K562 (cell line): ENCODE results near the gene TMEM143. TPM values are rescaled to one million over a fixed set of nuclear protein-coding genes. Genes with fewer than 3 reads are reported as not detected.

Experiments used
- CAMTA2 ChIP-seq: fragments of 250-450 bp; sonication (Bioruptor Pico); conservative IDR thresholded peaks from 2 replicates; pipeline ENCODE4 v1.5.1; 2022
- CBX5 ChIP-seq: IDR thresholded peaks from 2 replicates; pipeline ENCODE4 v1.6.1; 2014; ENCODE audit warnings: low read depth, borderline replicate concordance
- CSDE1 ChIP-seq, 2 experiments: fragments of 450-650 bp; IDR thresholded peaks; 2 replicates each; pipeline ENCODE4 v1.6.1; 2016; ENCODE audit warnings: mild to moderate bottlenecking in 1 of 2
- ELF4 ChIP-seq: fragments of 450-650 bp; formaldehyde crosslinking; IDR thresholded peaks from 2 replicates; pipeline ENCODE4 v1.4.0; 2022; ENCODE audit warnings: missing genetic modification characterization
- FOXJ2 ChIP-seq: fragments of 200-800 bp; sonication (Bioruptor generic); IDR thresholded peaks from 2 replicates; pipeline ENCODE4 v1.6.1; 2016; ENCODE audit warnings: missing genetic modification characterization, missing compliant biosample characterization
- HCFC1 ChIP-seq: IDR thresholded peaks from 2 replicates; pipeline ENCODE4 v1.6.1; 2012; ENCODE audit warnings: low read depth, low read length, improper control_type of control experiment
- MED1 ChIP-seq: sonication (generic); formaldehyde crosslinking; IDR thresholded peaks from 2 replicates; pipeline ENCODE4 v1.8.1; 2023; ENCODE audit warnings: missing genetic modification reagents, borderline replicate concordance
- MYNN ChIP-seq, 2 experiments: sonication (generic); formaldehyde crosslinking in 1 of 2; IDR thresholded peaks; 2 replicates each; pipeline versions ENCODE4 v1.5.0 to v1.6.1; 2016 to 2020; ENCODE audit warnings: antibody characterized with exemption in 1 of 2, missing genetic modification reagents in 1 of 2
- NCOA2 ChIP-seq, 2 experiments: fragments of 450-650 bp; IDR thresholded peaks; 2 replicates each; pipeline ENCODE4 v1.6.1; 2018; ENCODE audit warnings: mild to moderate bottlenecking in 2 of 2, moderate library complexity in 1 of 2; ENCODE audit not compliant: partially characterized antibody in 2 of 2
- NFE2 ChIP-seq: IDR thresholded peaks from 2 replicates; pipeline ENCODE4 v1.6.1; 2014; ENCODE audit warnings: antibody characterized with exemption, low read depth
- NR1H2 ChIP-seq: sonication (generic); formaldehyde crosslinking; IDR thresholded peaks from 2 replicates; pipeline ENCODE4 v1.4.0; 2020; ENCODE audit warnings: mild to moderate bottlenecking, missing genetic modification reagents
- POLR2AphosphoS5 ChIP-seq: IDR thresholded peaks from 2 replicates; pipeline ENCODE4 v1.6.1; 2011; ENCODE audit warnings: mild to moderate bottlenecking, low read depth, low read length, moderate library complexity; ENCODE audit not compliant: control insufficient read depth, insufficient read depth
- POLR2G ChIP-seq: fragments of 200-400 bp; formaldehyde crosslinking; IDR thresholded peaks from 2 replicates; pipeline ENCODE4 v1.6.1; 2017; ENCODE audit warnings: low read depth, mild to moderate bottlenecking, antibody characterized with exemption, low read length, moderate library complexity
- PTBP1 ChIP-seq: fragments of 200-400 bp; formaldehyde crosslinking; IDR thresholded peaks from 2 replicates; pipeline ENCODE4 v1.6.1; 2017; ENCODE audit warnings: low read depth, low read length
- SRSF9 ChIP-seq: fragments of 200-400 bp; formaldehyde crosslinking; IDR thresholded peaks from 2 replicates; pipeline ENCODE4 v1.6.1; 2017; ENCODE audit warnings: low read depth, low read length, borderline replicate concordance
- TAF7 ChIP-seq: fragments of 450-650 bp; IDR thresholded peaks from 2 replicates; pipeline ENCODE4 v1.6.1; 2016; ENCODE audit warnings: missing genetic modification characterization, missing compliant biosample characterization
- THRAP3 ChIP-seq: fragments of 450-650 bp; IDR thresholded peaks from 2 replicates; pipeline ENCODE4 v1.6.1; 2016; ENCODE audit warnings: mild to moderate bottlenecking, inconsistent platforms, borderline replicate concordance
- YY1 ChIP-seq, 3 experiments: IDR thresholded peaks; 2 replicates each; pipeline ENCODE4 v1.6.1; 2011; ENCODE audit warnings: low read length in 2 of 3, mild to moderate bottlenecking in 2 of 3, moderate library complexity in 2 of 3, borderline replicate concordance in 1 of 3, control low read depth in 1 of 3, low read depth in 1 of 3; ENCODE audit not compliant: insufficient read depth in 3 of 3, insufficient replicate concordance in 2 of 3, control insufficient read depth in 1 of 3, insufficient read length in 1 of 3; ENCODE audit errors: extremely low read depth in 1 of 3
- ZBTB8A ChIP-seq: fragments of 450-650 bp; IDR thresholded peaks from 2 replicates; pipeline ENCODE4 v1.6.1; 2018; ENCODE audit warnings: mild to moderate bottlenecking, moderate library complexity; ENCODE audit not compliant: partially characterized antibody
- ZFX ChIP-seq: sonication (generic); formaldehyde crosslinking; IDR thresholded peaks from 2 replicates; pipeline ENCODE4 v1.8.0; 2022; ENCODE audit warnings: mild to moderate bottlenecking, missing genetic modification reagents, moderate library complexity
- ZNF134 ChIP-seq: fragments of 250-450 bp; sonication (Bioruptor Pico); conservative IDR thresholded peaks from 2 replicates; pipeline ENCODE4 v1.4.0; 2020
- ZNF212 ChIP-seq: fragments of 450-650 bp; formaldehyde crosslinking; IDR thresholded peaks from 2 replicates; pipeline ENCODE4 v1.4.0; 2020; ENCODE audit warnings: mild to moderate bottlenecking
- ZNF668 ChIP-seq: fragments of 250-450 bp; sonication (Bioruptor Pico); IDR thresholded peaks from 2 replicates; pipeline ENCODE4 v1.8.0; 2022; ENCODE audit warnings: mild to moderate bottlenecking, inconsistent platforms
- ZNF766 ChIP-seq: fragments of 200-800 bp; sonication (Bioruptor generic); conservative IDR thresholded peaks from 2 replicates; pipeline ENCODE4 v1.6.1; 2016; ENCODE audit warnings: missing genetic modification characterization, missing compliant biosample characterization
- polyA plus RNA-seq, 8 experiments: library from polyadenylated mRNA; depleted of rRNA in 4 of 8; stranded (reverse) in 5 of 8; unstranded in 3 of 8; fragments of >200 nt; fragmentation: Nextera tagmentation in 2 of 8; fragmentation: Illumina TruSeq in 1 of 8; extraction: Ambion mirVana in 2 of 8; extraction: Trizol in 1 of 8; gene quantifications; 2 replicates each; pipeline versions ENCODE4 v1.2.1 to v1.2.3, GENCODE V29; 2011 to 2014; ENCODE audit warnings: inconsistent platforms in 1 of 8, missing spikeins in 1 of 8
- total RNA-seq, 7 experiments: library from RNA; depleted of rRNA in 6 of 7; stranded (reverse); fragments of >200 nt in 6 of 7; fragmentation: Illumina TruSeq in 2 of 7; extraction: Trizol in 2 of 7; gene quantifications; 2 replicates each; pipeline versions ENCODE4 v1.2.1 to v1.2.3, GENCODE V29; 2011 to 2021; ENCODE audit warnings: low replicate concordance in 1 of 7
- TF ChIP-seq, protein P1 (sequence below): fragments of 250-450 bp; sonication (Bioruptor Pico); IDR thresholded peaks from 2 replicates; pipeline ENCODE4 v1.9.0; 2021; ENCODE audit warnings: mild to moderate bottlenecking, inconsistent platforms
- TF ChIP-seq, protein P2 (sequence below), 2 experiments: IDR thresholded peaks; 2 replicates each; pipeline ENCODE4 v1.6.1; 2011; ENCODE audit warnings: borderline replicate concordance in 1 of 2, control low read depth in 1 of 2, low read depth in 1 of 2, low read length in 1 of 2, mild to moderate bottlenecking in 1 of 2, mixed read lengths in 1 of 2, moderate library complexity in 1 of 2; ENCODE audit not compliant: insufficient read depth in 1 of 2, insufficient read length in 1 of 2, poor library complexity in 1 of 2, severe bottlenecking in 1 of 2; ENCODE audit errors: extremely low read depth in 1 of 2

The TMEM143 gene
- total and polyA plus RNA-seq, 9 of the 15 experiments (the other 6 are each of a cell fraction or from before 2014, with no cell fraction given) = 0.66 to 8.8 (median 4.3) TPM

- TF ChIP-seq THRAP3 (no peak), MYNN (IDR thresholded peaks at IDR 0.05) (peak; percentile 9; the same call in 1 of the 2 replicates), MYNN (CRISPR knock-in tag; IDR thresholded peaks at IDR 0.05) (no peak), YY1 (IDR thresholded peaks at IDR 0.05; ENCODE audit: borderline replicate concordance in 1 of 3, control insufficient read depth in 1 of 3, extremely low read depth in 1 of 3, insufficient read depth in 3 of 3, insufficient read length in 1 of 3, insufficient replicate concordance in 2 of 3, low read depth in 1 of 3, low read length in 2 of 3) (no peak), CBX5 (no peak), ZBTB8A (no peak), NFE2 (no peak), NR1H2 (CRISPR knock-in tag) (no peak), FOXJ2 (tag) (no peak), POLR2AphosphoS5 (no peak), ZNF766 (CRISPR knock-in tag) (no peak), SRSF9 (no peak), CSDE1 (IDR thresholded peaks at IDR 0.05) (no peak), POLR2G (peak; percentile 68), ZFX (peak; percentile 36; the same call in 1 of the 2 replicates), ZNF212 (CRISPR knock-in tag) (no peak), ZNF134 (CRISPR knock-in tag) (no peak), TAF7 (no peak), CAMTA2 (CRISPR knock-in tag) (no peak), NCOA2 (IDR thresholded peaks at IDR 0.05; ENCODE audit: partially characterized antibody in 2 of 2) (no peak), ELF4 (0 out of 2 replicates have a peak, but pooled peaks have one; percentile 40), MED1 (CRISPR knock-in tag) (no peak), ZNF668 (CRISPR knock-in tag) (no peak), PTBP1 (no peak), HCFC1 (no peak)
- TF ChIP-seq, protein P1, sequence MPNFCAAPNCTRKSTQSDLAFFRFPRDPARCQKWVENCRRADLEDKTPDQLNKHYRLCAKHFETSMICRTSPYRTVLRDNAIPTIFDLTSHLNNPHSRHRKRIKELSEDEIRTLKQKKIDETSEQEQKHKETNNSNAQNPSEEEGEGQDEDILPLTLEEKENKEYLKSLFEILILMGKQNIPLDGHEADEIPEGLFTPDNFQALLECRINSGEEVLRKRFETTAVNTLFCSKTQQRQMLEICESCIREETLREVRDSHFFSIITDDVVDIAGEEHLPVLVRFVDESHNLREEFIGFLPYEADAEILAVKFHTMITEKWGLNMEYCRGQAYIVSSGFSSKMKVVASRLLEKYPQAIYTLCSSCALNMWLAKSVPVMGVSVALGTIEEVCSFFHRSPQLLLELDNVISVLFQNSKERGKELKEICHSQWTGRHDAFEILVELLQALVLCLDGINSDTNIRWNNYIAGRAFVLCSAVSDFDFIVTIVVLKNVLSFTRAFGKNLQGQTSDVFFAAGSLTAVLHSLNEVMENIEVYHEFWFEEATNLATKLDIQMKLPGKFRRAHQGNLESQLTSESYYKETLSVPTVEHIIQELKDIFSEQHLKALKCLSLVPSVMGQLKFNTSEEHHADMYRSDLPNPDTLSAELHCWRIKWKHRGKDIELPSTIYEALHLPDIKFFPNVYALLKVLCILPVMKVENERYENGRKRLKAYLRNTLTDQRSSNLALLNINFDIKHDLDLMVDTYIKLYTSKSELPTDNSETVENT (CRISPR knock-in tag) = no peak
- TF ChIP-seq, protein P2, sequence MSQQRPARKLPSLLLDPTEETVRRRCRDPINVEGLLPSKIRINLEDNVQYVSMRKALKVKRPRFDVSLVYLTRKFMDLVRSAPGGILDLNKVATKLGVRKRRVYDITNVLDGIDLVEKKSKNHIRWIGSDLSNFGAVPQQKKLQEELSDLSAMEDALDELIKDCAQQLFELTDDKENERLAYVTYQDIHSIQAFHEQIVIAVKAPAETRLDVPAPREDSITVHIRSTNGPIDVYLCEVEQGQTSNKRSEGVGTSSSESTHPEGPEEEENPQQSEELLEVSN (IDR thresholded peaks at IDR 0.05; ENCODE audit: borderline replicate concordance in 1 of 2, extremely low read depth in 1 of 2, insufficient read depth in 1 of 2, insufficient read length in 1 of 2, low read depth in 1 of 2, low read length in 1 of 2, poor library complexity in 1 of 2, severe bottlenecking in 1 of 2) = no peak
Measured at GRCh38 chr19:48393559-48394330, 30.0 kb upstream of the TMEM143 start, which contains the start of gene GRIN2D (continued).
